H1 (cell line): Measurements from ENCODE around the gene SMTN. TPM values are rescaled to one million over a fixed set of nuclear protein-coding genes. Genes with fewer than 3 reads are reported as not detected.
A peak's percentile ranks its signal among the peaks of the same experiment; 100 is the strongest.

Experiments used
- CTCF ChIA-PET: fragments of 300-600 bp; sonication (Branson Sonifier 250); formaldehyde crosslinking; loops from one replicate; lab custom pipeline; 2021; ENCODE audit not compliant: partially characterized antibody; lab: Charles Lee
- POLR2A ChIA-PET: fragments of 300-600 bp; sonication (Branson Sonifier 250); formaldehyde crosslinking; loops from one replicate; lab custom pipeline; 2021; ENCODE audit warnings: inconsistent platforms; ENCODE audit not compliant: partially characterized antibody; lab: Charles Lee
- DNase-seq, 2 experiments: peaks; one replicate each; pipeline versions ENCODE4 v3.0.0 to v3.0.0-alpha.2; 2010 to 2022; ENCODE audit warnings: low spot score in 2 of 2, low read depth in 1 of 2, mixed read lengths in 1 of 2
- FAIRE-seq: peaks from 2 replicates; lab custom pipeline; 2011; peaks lifted over from hg19 to GRCh38; lab: Jason Lieb, UNC
- H2AFZ ChIP-seq: 2 replicates; pipeline ENCODE4 v1.8.1; 2012; ENCODE audit warnings: low read length, inconsistent platforms
- H2AK5ac ChIP-seq: 2 replicates; pipeline ENCODE4 v1.6.1; 2013; ENCODE audit warnings: low read depth, low read length
- H2BK120ac ChIP-seq: replicated peaks from 2 replicates; pipeline ENCODE3; 2013; ENCODE audit warnings: low read depth, low read length, inconsistent platforms
- H2BK12ac ChIP-seq: 2 replicates; pipeline ENCODE4 v1.6.1; 2013; ENCODE audit warnings: low read depth, low read length
- H2BK15ac ChIP-seq: 2 replicates; pipeline ENCODE4 v1.6.1; 2013; ENCODE audit warnings: low read length
- H2BK20ac ChIP-seq: 2 replicates; pipeline ENCODE4 v1.6.1; 2013; ENCODE audit warnings: low read length
- H2BK5ac ChIP-seq: 2 replicates; pipeline ENCODE4 v1.6.1; 2013; ENCODE audit warnings: low read depth, low read length
- H3K14ac ChIP-seq: 2 replicates; pipeline ENCODE4 v1.6.1; 2013; ENCODE audit warnings: inconsistent platforms; ENCODE audit not compliant: insufficient read length
- H3K18ac ChIP-seq: 2 replicates; pipeline ENCODE4 v1.6.1; 2013; ENCODE audit warnings: low read length; ENCODE audit errors: extremely low read depth
- H3K23ac ChIP-seq: 2 replicates; pipeline ENCODE4 v1.6.1; 2013; ENCODE audit warnings: inconsistent platforms; ENCODE audit not compliant: insufficient read length
- H3K23me2 ChIP-seq: 2 replicates; pipeline ENCODE4 v1.6.1; 2013; ENCODE audit warnings: low read depth, low read length
- H3K27ac ChIP-seq: 2 replicates; pipeline ENCODE4 v1.6.1; 2011; ENCODE audit warnings: low read depth, low read length, inconsistent platforms
- H3K27me3 ChIP-seq, 4 experiments: replicated peaks in 1 of 4; 1 replicate in 1 of 4; 2 replicates in 3 of 4; pipeline versions ENCODE4 v1.6.1 to v1.8.1; 2011 to 2013; ENCODE audit warnings: low read length in 3 of 4, mild to moderate bottlenecking in 3 of 4, inconsistent platforms in 2 of 4, mixed read lengths in 2 of 4, moderate library complexity in 1 of 4; ENCODE audit not compliant: control insufficient read depth in 3 of 4, insufficient read depth in 3 of 4; ENCODE audit errors: extremely low read depth in 1 of 4
- H3K36me3 ChIP-seq, 4 experiments: 2 replicates each; pipeline versions ENCODE4 v1.6.1 to v1.8.1; 2011 to 2013; ENCODE audit warnings: mild to moderate bottlenecking in 4 of 4, low read length in 3 of 4, moderate library complexity in 2 of 4, control low read depth in 1 of 4, inconsistent platforms in 1 of 4; ENCODE audit not compliant: insufficient read depth in 4 of 4, control insufficient read depth in 2 of 4
- H3K4ac ChIP-seq: replicated peaks from 2 replicates; pipeline ENCODE3; 2013; ENCODE audit warnings: low read length, low read depth, mixed read lengths, inconsistent platforms; ENCODE audit not compliant: insufficient read length
- H3K4me1 ChIP-seq, 4 experiments: replicated peaks in 1 of 4; 1 replicate in 1 of 4; 2 replicates in 3 of 4; pipeline versions ENCODE4 v1.6.1 to v1.8.1; 2011 to 2013; ENCODE audit warnings: low read length in 3 of 4, inconsistent platforms in 2 of 4, mixed read lengths in 1 of 4; ENCODE audit not compliant: insufficient read depth in 4 of 4, control insufficient read depth in 3 of 4
- H3K4me2 ChIP-seq, 2 experiments: 2 replicates each; pipeline versions ENCODE4 v1.6.1 to v1.8.1; 2011 to 2013; ENCODE audit warnings: low read depth in 2 of 2, low read length in 2 of 2, control low read depth in 1 of 2, inconsistent platforms in 1 of 2, mild to moderate bottlenecking in 1 of 2; ENCODE audit not compliant: insufficient read depth in 1 of 2
- H3K4me3 ChIP-seq, 4 experiments: fragments of 200-600, 300-600 bp in 1 of 4; sonication (generic), shearing (Covaris generic), sonication (Bioruptor Twin) in 1 of 4; 2 replicates each; pipeline versions ENCODE4 v1.5.1 to v1.8.1; 2011 to 2016; ENCODE audit warnings: low read length in 4 of 4, low read depth in 3 of 4, control low read depth in 2 of 4, inconsistent platforms in 2 of 4, mild to moderate bottlenecking in 2 of 4, mixed read lengths in 1 of 4, moderate library complexity in 1 of 4; ENCODE audit not compliant: insufficient read depth in 2 of 4; ENCODE audit errors: extremely low read depth in 1 of 4
- H3K56ac ChIP-seq: replicated peaks from 2 replicates; pipeline ENCODE3; 2013; ENCODE audit warnings: low read depth, mild to moderate bottlenecking, mixed read lengths, low read length, inconsistent platforms; ENCODE audit not compliant: insufficient read length
- H3K79me1 ChIP-seq: 2 replicates; pipeline ENCODE4 v1.6.1; 2013; ENCODE audit warnings: low read depth, low read length, control low read depth
- H3K79me2 ChIP-seq, 2 experiments: 2 replicates each; pipeline versions ENCODE4 v1.6.1 to v1.8.1; 2012 to 2013; ENCODE audit warnings: low read length in 2 of 2, mild to moderate bottlenecking in 2 of 2, inconsistent platforms in 1 of 2; ENCODE audit not compliant: insufficient read depth in 2 of 2, control insufficient read depth in 1 of 2
- H3K9ac ChIP-seq, 4 experiments: replicated peaks in 1 of 4; 1 replicate in 1 of 4; 2 replicates in 3 of 4; pipeline versions ENCODE4 v1.6.1 to v1.8.1; 2011 to 2013; ENCODE audit warnings: low read depth in 3 of 4, low read length in 3 of 4, control low read depth in 2 of 4, mild to moderate bottlenecking in 2 of 4, moderate library complexity in 2 of 4, inconsistent platforms in 1 of 4; ENCODE audit errors: extremely low read depth in 1 of 4
- H3K9me3 ChIP-seq, 2 experiments: 2 replicates each; pipeline versions ENCODE4 v1.6.1 to v1.8.1; 2012 to 2013; ENCODE audit warnings: mild to moderate bottlenecking in 2 of 2, moderate library complexity in 2 of 2, control low read depth in 1 of 2, inconsistent platforms in 1 of 2, low read depth in 1 of 2, low read length in 1 of 2, mixed read lengths in 1 of 2; ENCODE audit not compliant: insufficient read depth in 2 of 2
- H4K20me1 ChIP-seq, 2 experiments: replicated peaks in 1 of 2; 2 replicates each; pipeline versions ENCODE3 to v1.8.1; 2011 to 2013; ENCODE audit warnings: inconsistent platforms in 2 of 2, low read length in 2 of 2, mild to moderate bottlenecking in 1 of 2; ENCODE audit not compliant: insufficient read depth in 2 of 2, control insufficient read depth in 1 of 2
- H4K5ac ChIP-seq: 2 replicates; pipeline ENCODE4 v1.6.1; 2013; ENCODE audit warnings: low read length, low read depth, mixed read lengths, inconsistent platforms; ENCODE audit not compliant: insufficient read length
- H4K8ac ChIP-seq: 2 replicates; pipeline ENCODE4 v1.8.0; 2013; ENCODE audit warnings: mild to moderate bottlenecking, moderate library complexity, low read length, inconsistent platforms; ENCODE audit not compliant: insufficient read depth; ENCODE audit errors: extremely low read depth
- H4K91ac ChIP-seq: replicated peaks from 2 replicates; pipeline ENCODE3; 2013; ENCODE audit warnings: low read length, mixed read lengths, inconsistent platforms; ENCODE audit not compliant: insufficient read length
- ATF3 ChIP-seq: IDR thresholded peaks from 2 replicates; pipeline ENCODE4 v1.6.1; 2011; ENCODE audit warnings: low read depth, mild to moderate bottlenecking, low read length; ENCODE audit not compliant: insufficient read depth
- BACH1 ChIP-seq: IDR thresholded peaks from 2 replicates; pipeline ENCODE4 v1.6.1; 2012; ENCODE audit warnings: low read length, improper control_type of control experiment
- CREB1 ChIP-seq: IDR thresholded peaks from 2 replicates; pipeline ENCODE4 v1.6.1; 2012; ENCODE audit warnings: inconsistent platforms
- HDAC2 ChIP-seq, 2 experiments: fragments of 300-600 bp in 1 of 2; sonication (generic) in 1 of 2; IDR thresholded peaks; 2 replicates each; pipeline ENCODE4 v1.6.1; 2011 to 2012; ENCODE audit warnings: low read depth in 2 of 2, low read length in 2 of 2, mild to moderate bottlenecking in 2 of 2, moderate library complexity in 2 of 2, borderline replicate concordance in 1 of 2, inconsistent platforms in 1 of 2
- PHF8 ChIP-seq: fragments of 200-600 bp; sonication (generic); conservative IDR thresholded peaks from 2 replicates; pipeline ENCODE4 v1.7.1; 2012; ENCODE audit warnings: low read depth, mild to moderate bottlenecking, inconsistent platforms, low read length, moderate library complexity
- POLR2AphosphoS5 ChIP-seq: IDR thresholded peaks from 2 replicates; pipeline ENCODE4 v1.6.1; 2011; ENCODE audit warnings: low read depth, low read length
- RAD21 ChIP-seq, 2 experiments: IDR thresholded peaks in 1 of 2; conservative IDR thresholded peaks in 1 of 2; 2 replicates each; pipeline ENCODE4 v1.6.1; 2011; ENCODE audit warnings: low read depth in 2 of 2, low read length in 2 of 2, improper control_type of control experiment in 1 of 2, inconsistent platforms in 1 of 2, mild to moderate bottlenecking in 1 of 2, moderate library complexity in 1 of 2
- RFX5 ChIP-seq: IDR thresholded peaks from 2 replicates; pipeline ENCODE4 v1.6.1; 2011; ENCODE audit warnings: low read depth, low read length, improper control_type of control experiment, borderline replicate concordance
- SIX5 ChIP-seq: IDR thresholded peaks from 2 replicates; pipeline ENCODE4 v1.6.1; 2011; ENCODE audit warnings: mild to moderate bottlenecking, low read depth, low read length
- SUZ12 ChIP-seq: fragments of 200-600 bp; sonication (generic); IDR thresholded peaks from 2 replicates; pipeline ENCODE4 v1.6.1; 2012; ENCODE audit warnings: mild to moderate bottlenecking, inconsistent platforms, low read length, moderate library complexity, mixed read lengths
- TCF12 ChIP-seq: IDR thresholded peaks from 2 replicates; pipeline ENCODE4 v1.6.1; 2011; ENCODE audit warnings: low read depth, mild to moderate bottlenecking, low read length
- WGBS, 2 experiments: shearing (Covaris generic) in 1 of 2; methylation state at CpG; one replicate each; pipeline versions ENCODE4 v1.1.6 to v1.1.7; 2013 to 2015; ENCODE audit warnings: low lambda C conversion rate in 2 of 2, mixed read lengths in 2 of 2, inconsistent platforms in 1 of 2, low coverage in 1 of 2, missing lambda C conversion rate in 1 of 2; ENCODE audit not compliant: insufficient replicate concordance in 2 of 2, insufficient coverage in 1 of 2, insufficient read length in 1 of 2; ENCODE audit errors: extremely low coverage in 1 of 2, missing lambda C conversion rate in 1 of 2; 5-methylcytosine and 5-hydroxymethylcytosine counted together
- polyA plus RNA-seq, 7 experiments: library from polyadenylated mRNA; depleted of rRNA in 3 of 7; stranded (reverse) in 5 of 7; unstranded in 2 of 7; fragments of >200 nt in 5 of 7; fragments of 200-250 nt in 2 of 7; gene quantifications; 1 replicate in 5 of 7; 2 replicates in 1 of 7; 4 replicates in 1 of 7; pipeline versions ENCODE4 v1.2.1 to v1.2.3, GENCODE V29; 2011 to 2013; ENCODE audit warnings: missing spikeins in 2 of 7, mixed read lengths in 2 of 7
- total RNA-seq: library from RNA; stranded (reverse); fragmentation: NEBNext Ultra II Directional; extraction: Animal tissue kit (Norgen Biotek cat#: 25700); gene quantifications from 2 replicates; pipeline ENCODE4 v1.2.1, GENCODE V29; 2021

Gene SMTN
- total and polyA plus RNA-seq, 2 of the 8 experiments (the other 6 are each of a cell fraction or from before 2014, with no cell fraction given) = 12.3 to 20.8 TPM

DNA sequence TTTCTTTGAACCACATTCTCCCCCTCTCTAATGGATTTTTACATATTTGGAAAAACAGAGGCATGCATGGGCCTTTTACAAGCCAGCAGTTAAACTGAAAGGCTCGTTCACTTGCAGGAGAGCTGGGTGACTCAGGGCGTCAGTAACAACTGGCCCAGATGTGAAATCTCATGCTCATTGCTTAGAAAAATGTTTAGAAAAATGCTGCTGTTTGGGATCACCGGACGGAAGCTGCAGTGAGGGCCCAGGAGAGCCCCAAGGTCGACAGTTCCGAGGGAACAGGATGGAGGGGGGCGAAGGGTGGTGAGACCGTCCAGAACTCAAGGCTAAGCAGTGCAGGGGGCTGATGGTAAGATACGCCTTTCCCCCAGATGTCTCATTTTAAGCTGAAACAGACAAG lies 41.7 kb upstream of the SMTN start:
- H4K91ac ChIP-seq = peak overlapping the region; percentile 66
- FAIRE-seq = no peak

More for the DNA sequence above, 41.7 kb upstream of the SMTN start:
- Histone ChIP-seq H2BK15ac (no peak overlapping the region), H3K36me3 (no peaks in the 10 kb centered on the region), H3K9ac (no peak overlapping the region), H3K23ac (no peak overlapping the region), H4K8ac (peak overlapping the region; percentile 36; the same call in 1 of the 2 replicates), H4K5ac (no peak overlapping the region), H3K56ac (no peak overlapping the region), H2AK5ac (no peak overlapping the region), H3K79me1 (no peaks in the 10 kb centered on the region), H3K18ac (no peak overlapping the region), H3K4ac (no peak overlapping the region), H2BK12ac (no peak overlapping the region), H3K23me2 (no peaks in the 10 kb centered on the region), H2BK5ac (no peak overlapping the region), H3K4me3 (no peak overlapping the region), H3K79me2 (no peaks in the 10 kb centered on the region), H2BK120ac (no peak overlapping the region), H2BK20ac (no peak overlapping the region), H3K14ac (peak overlapping the region; percentile 14), H4K20me1 (no peaks in the 10 kb centered on the region), H2AFZ (0 out of 2 replicates have a peak overlapping the region, but pooled peaks have one; percentile 23), H3K27me3 (no peaks in the 10 kb centered on the region), H3K4me1 (no peaks in the 10 kb centered on the region), H3K27ac (no peak overlapping the region), H3K4me2 (no peak overlapping the region), H3K9me3 (no peaks in the 10 kb centered on the region)
- ChIA-PET POLR2A (interaction anchor here (1.0 to 1.4 kb wide), 2 partner anchors 68 to 70 kb away, joined by 3 read pairs; partner anchors contain the start of genes MORC2 and TUG1), CTCF (interaction anchor here (0.5 kb wide), 1 partner anchor 15 kb away, joined by 3 read pairs; no protein-coding TSS in a partner anchor)
- DNase-seq = no peak
- WGBS, 2 experiments = 69% methylated on average over 9 of the region's 9 CpGs; no CpG with 5 or more reads in 1 of the 2 experiments
- TF ChIP-seq BACH1 (no peak), POLR2AphosphoS5 (no peak), PHF8 (no peak), SIX5 (no peak), ATF3 (no peak), TCF12 (no peak), CREB1 (no peak), RFX5 (no peak), RAD21 (IDR thresholded peaks at IDR 0.05 in 1 of 2, conservative IDR thresholded peaks at IDR 0.05 in 1 of 2; ENCODE audit: low read depth in 2 of 2, low read length in 2 of 2) (no peak), HDAC2 (IDR thresholded peaks at IDR 0.05; ENCODE audit: borderline replicate concordance in 1 of 2, low read depth in 2 of 2, low read length in 2 of 2) (no peak), SUZ12 (no peak)
